Right renal pelvis (tissue), 4 donors: Measurements from ENCODE around the gene SLC6A11. TPM values are rescaled to one million over a fixed set of nuclear protein-coding genes. Genes with fewer than 3 reads are reported as not detected.

Experiments
- DNase-seq, 4 donors: peaks; one replicate each; pipeline ENCODE4 v3.0.0-alpha.2; 2013; ENCODE audit warnings: low read depth in 4 of 4, low spot score in 3 of 4, missing footprints in 1 of 4
- polyA plus RNA-seq, 4 donors: library from polyadenylated mRNA; unstranded; fragments of 120-200 nt; gene quantifications; one replicate each; pipeline ENCODE4 v1.2.1, GENCODE V29; 2013; ENCODE audit not compliant: insufficient read length in 4 of 4

SLC6A11 gene
- polyA plus RNA-seq, 4 donors: 0.06 to 0.08 TPM; not detected in 2

GRCh38 chr3:10835406-10835805, 19.4 kb downstream of the SLC6A11 start:
- DNase-seq: no peak

- no peak for DNase-seq
These were observed 20.6 kb downstream of the SLC6A11 start for GRCh38 chr3:10836676-10837075.

- no peak for DNase-seq
These were observed 21.8 kb downstream of the SLC6A11 start for GRCh38 chr3:10837849-10838248.

- DNase-seq: no peak
These were observed 23.1 kb downstream of the SLC6A11 start for GRCh38 chr3:10839167-10839566.

- no peak for DNase-seq
These were observed 25.1 kb downstream of the SLC6A11 start for GRCh38 chr3:10841100-10841499.

- DNase-seq: no peak
These were observed 27.4 kb downstream of the SLC6A11 start for GRCh38 chr3:10843378-10843777.

GRCh38 chr3:10845001-10845761, 29.2 kb downstream of the SLC6A11 start:
- DNase-seq: no peak

GRCh38 chr3:10845839-10846656, 30.0 kb downstream of the SLC6A11 start:
- DNase-seq: no peak

GRCh38 chr3:10846657-10846975, 30.6 kb downstream of the SLC6A11 start:
- DNase-seq: no peak

- DNase-seq: no peak
These were observed 32.2 kb downstream of the SLC6A11 start for GRCh38 chr3:10848261-10848660.

- no peak for DNase-seq
These were observed 36.2 kb downstream of the SLC6A11 start for GRCh38 chr3:10852066-10852808.

GRCh38 chr3:10855083-10855870, 39.2 kb downstream of the SLC6A11 start:
- no peak for DNase-seq

GRCh38 chr3:10855871-10856662, 40.0 kb downstream of the SLC6A11 start:
- no peak for DNase-seq

GRCh38 chr3:10857235-10857634, 41.2 kb downstream of the SLC6A11 start:
- DNase-seq: no peak

GRCh38 chr3:10858091-10858490, 42.1 kb downstream of the SLC6A11 start:
- no peak for DNase-seq

- peak; percentile 10 to 30 (median 18) for DNase-seq
These were observed 51.4 kb downstream of the SLC6A11 start for GRCh38 chr3:10867384-10867783.

- DNase-seq: no peak
These were observed 53.4 kb downstream of the SLC6A11 start for GRCh38 chr3:10869460-10869859.

- no peak for DNase-seq
These were observed 54.3 kb downstream of the SLC6A11 start for GRCh38 chr3:10870296-10870695.

GRCh38 chr3:10873415-10873814, 57.4 kb downstream of the SLC6A11 start:
- no peak for DNase-seq

GRCh38 chr3:10875914-10876313, 59.9 kb downstream of the SLC6A11 start:
- DNase-seq: no peak
